Measurements from ENCODE around the gene LRP2.

LRP2 gene

DNA sequence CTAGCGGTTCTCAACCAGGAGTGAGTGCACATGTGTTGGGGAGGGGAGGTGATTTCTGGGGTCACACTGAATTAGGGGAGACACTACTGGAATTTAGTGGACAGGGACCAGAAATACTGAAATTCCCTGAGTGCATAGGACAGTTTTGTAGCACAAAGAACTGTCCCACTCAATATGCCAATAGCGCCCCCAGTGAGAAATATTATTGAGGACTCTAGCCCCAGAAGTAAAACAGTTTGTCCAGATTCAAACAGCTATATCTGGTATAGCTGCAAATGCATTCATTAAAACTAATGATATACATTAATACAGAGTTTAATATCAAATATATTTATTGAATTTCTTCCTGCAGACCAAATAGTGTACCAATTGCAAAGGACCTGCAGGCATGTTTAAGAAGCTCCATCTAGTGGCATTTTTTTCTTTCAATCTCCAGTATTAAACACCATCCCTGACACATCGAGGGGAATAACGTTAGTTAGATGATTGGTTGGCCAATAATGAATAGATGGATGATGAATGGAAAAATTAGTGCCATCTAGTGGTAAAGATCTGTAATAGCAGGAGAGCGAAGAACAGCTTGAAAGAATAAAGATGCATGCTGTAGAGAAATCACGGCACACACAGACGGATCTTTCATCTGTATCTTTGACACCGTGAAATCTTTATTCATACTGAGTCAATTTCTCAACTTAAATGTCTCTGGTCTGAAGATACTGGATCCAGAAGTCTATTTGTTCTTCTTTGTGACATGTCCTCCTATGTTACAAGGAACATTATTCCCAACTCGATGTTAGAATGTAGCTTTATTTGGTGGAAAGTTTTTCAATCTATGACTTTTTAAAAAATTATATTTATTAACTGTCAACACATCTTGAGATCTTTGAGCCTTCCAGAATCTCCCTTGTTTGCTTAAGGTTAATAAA is 230.5 kb downstream of the LRP2 start (continued):
- TF ChIP-seq ZNF654 (tag by site-specific recombination; IDR thresholded peaks at IDR 0.05; ENCODE audit: low read depth) (peak; percentile 57), GLIS2 (tag by site-specific recombination; IDR thresholded peaks at IDR 0.05) (no peak), ZNF623 (tag by site-specific recombination; IDR thresholded peaks at IDR 0.05) (no peak), ZNF571 (tag by site-specific recombination; IDR thresholded peaks at IDR 0.05) (no peak), ZNF324 (tag by site-specific recombination; IDR thresholded peaks at IDR 0.05) (no peak)
- TF ChIP-seq, protein P1, sequence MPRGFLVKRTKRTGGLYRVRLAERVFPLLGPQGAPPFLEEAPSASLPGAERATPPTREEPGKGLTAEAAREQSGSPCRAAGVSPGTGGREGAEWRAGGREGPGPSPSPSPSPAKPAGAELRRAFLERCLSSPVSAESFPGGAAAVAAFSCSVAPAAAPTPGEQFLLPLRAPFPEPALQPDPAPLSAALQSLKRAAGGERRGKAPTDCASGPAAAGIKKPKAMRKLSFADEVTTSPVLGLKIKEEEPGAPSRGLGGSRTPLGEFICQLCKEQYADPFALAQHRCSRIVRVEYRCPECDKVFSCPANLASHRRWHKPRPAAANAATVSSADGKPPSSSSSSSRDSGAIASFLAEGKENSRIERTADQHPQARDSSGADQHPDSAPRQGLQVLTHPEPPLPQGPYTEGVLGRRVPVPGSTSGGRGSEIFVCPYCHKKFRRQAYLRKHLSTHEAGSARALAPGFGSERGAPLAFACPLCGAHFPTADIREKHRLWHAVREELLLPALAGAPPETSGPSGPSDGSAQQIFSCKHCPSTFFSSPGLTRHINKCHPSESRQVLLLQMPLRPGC (tag by site-specific recombination; IDR thresholded peaks at IDR 0.05), result no peak

DNA sequence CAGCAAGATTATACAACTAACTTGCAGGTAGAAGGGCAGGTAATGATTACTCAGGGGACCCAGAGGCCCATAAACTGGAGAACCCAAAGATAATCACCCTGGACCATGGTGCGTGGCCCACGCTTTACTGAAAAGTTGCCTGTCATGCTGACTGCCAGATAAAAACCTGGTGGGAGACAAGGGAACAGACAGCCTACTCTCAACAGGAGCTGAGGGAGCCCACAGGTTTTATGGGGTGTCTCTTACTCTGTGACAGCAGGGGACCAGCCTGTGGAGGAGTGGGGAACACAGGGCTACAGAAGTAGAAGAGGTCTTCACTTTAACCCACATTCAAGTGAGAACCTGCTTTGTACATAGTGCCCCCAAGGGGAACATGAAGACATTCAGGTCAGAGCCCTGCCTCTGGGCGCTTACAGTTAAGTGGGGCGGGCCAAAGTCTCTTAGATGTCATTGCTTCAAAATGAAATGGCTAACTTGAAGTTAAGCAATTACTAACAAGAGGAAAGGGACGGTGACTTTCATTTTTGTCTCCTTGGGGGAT is 232.6 kb downstream of the LRP2 start:
- POLR2A ChIA-PET, result no interaction called here

DNA sequence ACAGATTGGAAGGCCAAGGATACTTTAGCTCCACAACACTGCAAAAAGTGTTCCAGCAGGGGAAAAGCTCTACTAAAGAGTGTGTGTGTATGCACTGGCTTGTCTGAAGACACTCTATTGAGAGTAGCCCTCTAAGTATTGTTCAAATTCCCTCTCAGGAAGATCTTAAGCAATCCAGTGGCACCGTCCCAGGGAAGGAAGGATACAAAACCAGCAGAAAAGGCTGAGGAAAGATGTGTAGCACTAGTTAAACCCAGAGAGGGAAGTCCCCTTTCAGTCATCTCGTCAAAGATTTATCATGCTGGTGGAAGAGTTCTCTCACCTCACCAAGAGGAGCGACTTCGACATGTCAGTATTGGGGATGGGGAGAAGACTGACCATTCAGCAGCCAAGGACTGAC is 242.5 kb downstream of the LRP2 start:
- Histone ChIP-seq H3K36me3 (ENCODE audit: control insufficient read depth in 2 of 2, insufficient read depth in 1 of 2, low read length in 2 of 2) (no peaks in the 10 kb centered on the region), H3K9me3 (ENCODE audit: control insufficient read depth, insufficient read depth, low read depth, low read length) (no peaks in the 10 kb centered on the region), H3K4me1 (ENCODE audit: control insufficient read depth, insufficient read depth, low read length) (no peaks in the 10 kb centered on the region), H3K27ac (ENCODE audit: extremely low read depth, low read depth, low read length) (no peak overlapping the region), H3K4me3 (ENCODE audit: low read depth, low read length) (no peak overlapping the region)
- TF ChIP-seq YY2 (tag by site-specific recombination; IDR thresholded peaks at IDR 0.05) (no peak), ZNF558 (tag by site-specific recombination; IDR thresholded peaks at IDR 0.05) (no peak)
- POLR2A ChIA-PET, result no interaction called here
- CTCF ChIA-PET, result interaction anchor here (1.8 to 2.8 kb wide), 2 partner anchors 10 to 22 kb away, joined by 4 to 11 read pairs; no protein-coding TSS in a partner anchor

More for the DNA sequence above, 232.6 kb downstream of the LRP2 start:
- Histone ChIP-seq H3K4me1 (ENCODE audit: control insufficient read depth, insufficient read depth, low read length) (no peaks in the 10 kb centered on the region), H3K9me3 (ENCODE audit: control insufficient read depth, insufficient read depth, low read depth, low read length) (no peaks in the 10 kb centered on the region), H3K36me3 (ENCODE audit: control insufficient read depth in 2 of 2, insufficient read depth in 1 of 2, low read length in 2 of 2) (peaks cover 0 to 3% of the 10 kb centered on the region in 2 experiments; a peak in 1 of 3 replicates), H3K27ac (ENCODE audit: extremely low read depth, low read depth, low read length) (no peak overlapping the region), H3K4me3 (ENCODE audit: low read depth, low read length) (no peak overlapping the region)
- CTCF ChIA-PET, result interaction anchor here (0.6 to 2.7 kb wide), 2 partner anchors 19 to 88 kb away, joined by 5 to 36 read pairs; no protein-coding TSS in a partner anchor
- peak; percentile 95 for TF ChIP-seq ZIC2 (tag by site-specific recombination; IDR thresholded peaks at IDR 0.05)
- TF ChIP-seq ZNF670 (tag by site-specific recombination; IDR thresholded peaks at IDR 0.05; ENCODE audit: low read depth), result no peak
- no peak for TF ChIP-seq ZBTB48 (tag by site-specific recombination; IDR thresholded peaks at IDR 0.05)
- no peak for TF ChIP-seq HOXD13 (CRISPR knock-in tag; IDR thresholded peaks at IDR 0.05; ENCODE audit: borderline replicate concordance)

DNA sequence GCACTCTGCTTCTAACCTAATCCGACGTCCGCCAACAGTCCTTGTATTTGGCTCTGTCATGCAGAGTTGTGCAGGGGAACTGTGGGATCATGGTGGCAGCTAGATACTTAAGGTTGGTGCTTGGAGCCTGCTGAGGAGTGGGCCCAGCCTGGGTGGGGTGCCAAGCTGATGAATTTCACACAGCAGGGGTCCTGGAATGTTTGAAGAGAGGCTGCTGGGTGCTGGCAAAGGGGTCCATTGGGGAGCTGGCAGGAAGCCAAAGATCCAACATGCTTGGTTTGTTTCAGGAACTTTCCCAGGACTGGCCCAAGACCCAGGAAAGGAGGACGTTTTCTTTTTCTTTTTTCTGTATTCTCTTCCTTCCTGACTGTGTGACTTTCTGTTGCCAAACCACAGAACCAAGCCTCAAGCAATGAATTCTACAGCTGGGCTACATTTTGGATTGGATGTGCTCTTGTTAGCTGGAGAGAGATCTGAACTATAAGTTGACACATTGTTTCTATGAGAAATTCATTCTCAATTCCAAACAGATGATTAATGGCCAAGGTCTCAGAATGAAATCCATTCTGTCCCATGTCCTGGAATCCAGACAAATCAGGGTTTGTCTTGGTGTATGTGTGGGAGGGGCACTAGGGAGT is 243.1 kb downstream of the LRP2 start:
- ChIA-PET POLR2A (no interaction called here), CTCF (interaction anchor here (0.8 to 5.8 kb wide), 4 partner anchors 9 to 23 kb away, joined by 4 to 28 read pairs (median 8); no protein-coding TSS in a partner anchor)

More for the DNA sequence above, 243.1 kb downstream of the LRP2 start:
- Histone ChIP-seq H3K27ac (ENCODE audit: extremely low read depth, low read depth, low read length) (no peak overlapping the region), H3K4me3 (ENCODE audit: low read depth, low read length) (no peak overlapping the region), H3K9me3 (ENCODE audit: control insufficient read depth, insufficient read depth, low read depth, low read length) (no peaks in the 10 kb centered on the region), H3K4me1 (ENCODE audit: control insufficient read depth, insufficient read depth, low read length) (no peaks in the 10 kb centered on the region), H3K36me3 (ENCODE audit: control insufficient read depth in 2 of 2, insufficient read depth in 1 of 2, low read length in 2 of 2) (no peaks in the 10 kb centered on the region)
- TF ChIP-seq ZNF426 (tag by site-specific recombination; IDR thresholded peaks at IDR 0.05) (no peak), ZNF473 (tag by site-specific recombination; IDR thresholded peaks at IDR 0.05) (no peak), ZNF155 (tag by site-specific recombination; IDR thresholded peaks at IDR 0.05) (no peak), ZNF621 (tag by site-specific recombination; IDR thresholded peaks at IDR 0.05) (no peak), ZNF585B (tag by site-specific recombination; IDR thresholded peaks at IDR 0.05) (no peak), ZIC2 (tag by site-specific recombination; IDR thresholded peaks at IDR 0.05) (peak; percentile 65)
- TF ChIP-seq, protein P2, sequence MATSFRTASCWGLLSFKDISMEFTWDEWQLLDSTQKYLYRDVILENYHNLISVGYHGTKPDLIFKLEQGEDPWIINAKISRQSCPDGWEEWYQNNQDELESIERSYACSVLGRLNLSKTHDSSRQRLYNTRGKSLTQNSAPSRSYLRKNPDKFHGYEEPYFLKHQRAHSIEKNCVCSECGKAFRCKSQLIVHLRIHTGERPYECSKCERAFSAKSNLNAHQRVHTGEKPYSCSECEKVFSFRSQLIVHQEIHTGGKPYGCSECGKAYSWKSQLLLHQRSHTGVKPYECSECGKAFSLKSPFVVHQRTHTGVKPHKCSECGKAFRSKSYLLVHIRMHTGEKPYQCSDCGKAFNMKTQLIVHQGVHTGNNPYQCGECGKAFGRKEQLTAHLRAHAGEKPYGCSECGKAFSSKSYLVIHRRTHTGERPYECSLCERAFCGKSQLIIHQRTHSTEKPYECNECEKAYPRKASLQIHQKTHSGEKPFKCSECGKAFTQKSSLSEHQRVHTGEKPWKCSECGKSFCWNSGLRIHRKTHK (tag by site-specific recombination; IDR thresholded peaks at IDR 0.05), result no peak

Measured in HEK293 (cell line).